IMR-90 (cell line): ENCODE measurements around the gene ZNF532. TPM values are rescaled to one million over a fixed set of nuclear protein-coding genes. Genes with fewer than 3 reads are reported as not detected.
A peak's percentile ranks its signal among the peaks of the same experiment; 100 is the strongest.

ENCODE experiments used
- ATAC-seq: fragments of 200-7000 bp; cut with Tn5 transposase; 2 replicates; pipeline ENCODE4 v1.9.1; 2020; ENCODE audit warnings: low read depth, mild to moderate bottlenecking, moderate library complexity
- BruUV-seq: library from RNA; stranded (reverse); fragments of 400-500 nt; replicated peaks from 2 replicates; lab custom pipeline; 2021; lab: Mats Ljungman, UMichigan
- CTCF ChIA-PET: fragments of 300-600 bp; formaldehyde crosslinking; extraction: SDS; loops from one replicate; lab custom pipeline; 2021; ENCODE audit warnings: antibody characterized with exemption; lab: Yijun Ruan, JAX
- POLR2A ChIA-PET: fragments of 300-600 bp; sonication (Branson Sonifier 250); formaldehyde crosslinking; loops from one replicate; lab custom pipeline; 2022; ENCODE audit warnings: antibody characterized with exemption; ENCODE audit not compliant: unreplicated experiment; lab: Charles Lee
- DNase-seq: peaks from one replicate; pipeline ENCODE4 v3.0.0; 2013
- H2AFZ ChIP-seq: replicated peaks from 2 replicates; pipeline ENCODE3; 2013; ENCODE audit warnings: low read length, mild to moderate bottlenecking; ENCODE audit not compliant: poor library complexity
- H2AK5ac ChIP-seq: 2 replicates; pipeline ENCODE4 v1.6.1; 2013; ENCODE audit warnings: low read depth, low read length, inconsistent platforms
- H2AK9ac ChIP-seq: replicated peaks from 2 replicates; pipeline ENCODE3; 2013; ENCODE audit warnings: mild to moderate bottlenecking, low read depth, low read length, moderate library complexity; ENCODE audit not compliant: poor library complexity
- H2BK120ac ChIP-seq: 2 replicates; pipeline ENCODE4 v1.6.1; 2013; ENCODE audit warnings: low read depth, low read length, inconsistent platforms
- H2BK15ac ChIP-seq: 3 replicates; pipeline ENCODE4 v1.6.1; 2013; ENCODE audit warnings: low read depth, low read length, inconsistent platforms
- H2BK20ac ChIP-seq: 2 replicates; pipeline ENCODE4 v1.6.1; 2013; ENCODE audit warnings: low read depth, mild to moderate bottlenecking, inconsistent platforms, low read length, moderate library complexity
- H2BK5ac ChIP-seq: 2 replicates; pipeline ENCODE4 v1.6.1; 2013; ENCODE audit warnings: mild to moderate bottlenecking, low read depth, low read length, inconsistent platforms; ENCODE audit not compliant: poor library complexity, severe bottlenecking
- H3K14ac ChIP-seq: replicated peaks from 2 replicates; pipeline ENCODE4 v1.6.1; 2013; ENCODE audit warnings: low read depth, low read length, inconsistent platforms
- H3K18ac ChIP-seq: 2 replicates; pipeline ENCODE4 v1.6.1; 2013; ENCODE audit warnings: low read depth, low read length, control low read depth
- H3K23ac ChIP-seq: 2 replicates; pipeline ENCODE4 v1.6.1; 2013; ENCODE audit warnings: low read depth, low read length, inconsistent platforms
- H3K27ac ChIP-seq: 2 replicates; pipeline ENCODE4 v1.5.1; 2013; ENCODE audit warnings: mild to moderate bottlenecking, control low read depth, low read length; ENCODE audit not compliant: insufficient read depth
- H3K27me3 ChIP-seq: 2 replicates; pipeline ENCODE4 v1.6.1; 2013; ENCODE audit warnings: low read length; ENCODE audit not compliant: control insufficient read depth, insufficient read depth
- H3K36me3 ChIP-seq: 2 replicates; pipeline ENCODE4 v1.6.1; 2013; ENCODE audit warnings: low read length, mixed read lengths; ENCODE audit not compliant: control insufficient read depth, insufficient read depth
- H3K4ac ChIP-seq: 2 replicates; pipeline ENCODE4 v1.6.1; 2013; ENCODE audit warnings: low read depth, low read length, inconsistent platforms
- H3K4me1 ChIP-seq: 2 replicates; pipeline ENCODE4 v1.6.1; 2013; ENCODE audit warnings: low read length, mixed read lengths; ENCODE audit not compliant: control insufficient read depth, insufficient read depth
- H3K4me2 ChIP-seq: 2 replicates; pipeline ENCODE4 v1.6.1; 2013; ENCODE audit warnings: low read depth, mild to moderate bottlenecking, control low read depth, low read length, moderate library complexity
- H3K4me3 ChIP-seq: 2 replicates; pipeline ENCODE4 v1.5.1; 2013; ENCODE audit warnings: low read depth, mild to moderate bottlenecking, control low read depth, low read length, moderate library complexity; ENCODE audit not compliant: insufficient read depth
- H3K56ac ChIP-seq: 2 replicates; pipeline ENCODE4 v1.6.1; 2013; ENCODE audit warnings: low read length, inconsistent platforms; ENCODE audit not compliant: insufficient read depth; ENCODE audit errors: extremely low read depth
- H3K79me1 ChIP-seq, 2 experiments: 2 replicates each; pipeline ENCODE4 v1.6.1; 2013; ENCODE audit warnings: low read length in 2 of 2, inconsistent platforms in 1 of 2, low read depth in 1 of 2
- H3K9ac ChIP-seq: 2 replicates; pipeline ENCODE4 v1.6.1; 2013; ENCODE audit warnings: low read depth, low read length, control low read depth
- H3K9me1 ChIP-seq: 2 replicates; pipeline ENCODE4 v1.6.1; 2013; ENCODE audit warnings: low read length, inconsistent platforms; ENCODE audit not compliant: insufficient read depth
- H3K9me3 ChIP-seq: 2 replicates; pipeline ENCODE4 v1.6.1; 2013; ENCODE audit warnings: low read length; ENCODE audit not compliant: control insufficient read depth, insufficient read depth
- H4K20me1 ChIP-seq: 2 replicates; pipeline ENCODE4 v1.6.1; 2013; ENCODE audit warnings: low read length, inconsistent platforms; ENCODE audit not compliant: insufficient read depth
- H4K5ac ChIP-seq: 2 replicates; pipeline ENCODE4 v1.6.1; 2013; ENCODE audit warnings: mild to moderate bottlenecking, low read depth, low read length, control low read depth
- H4K8ac ChIP-seq, 2 experiments: 2 replicates each; pipeline ENCODE4 v1.6.1; 2013; ENCODE audit warnings: low read depth in 2 of 2, low read length in 2 of 2, control low read depth in 1 of 2, inconsistent platforms in 1 of 2
- H4K91ac ChIP-seq: 2 replicates; pipeline ENCODE4 v1.6.1; 2013; ENCODE audit warnings: low read depth, low read length, inconsistent platforms; ENCODE audit not compliant: insufficient read depth
- MAZ ChIP-seq: IDR thresholded peaks from 2 replicates; pipeline ENCODE4 v1.6.1; 2012; ENCODE audit warnings: low read depth, mild to moderate bottlenecking, low read length, improper control_type of control experiment, moderate library complexity, borderline replicate concordance
- WGBS, 2 experiments: methylation state at CpG; one replicate each; pipeline versions ENCODE4 v1.1.5 to v1.1.7; 2013; ENCODE audit warnings: missing lambda C conversion rate in 2 of 2; ENCODE audit not compliant: insufficient read length in 1 of 2; ENCODE audit errors: extremely low coverage in 2 of 2; 5-methylcytosine and 5-hydroxymethylcytosine counted together
- dilution Hi-C: fragments of 300-500 bp; cut with HindIII; formaldehyde crosslinking; loops from one replicate; pipeline ENCODE4 v1.14.3; 2018; ENCODE audit warnings: low sequenced_read_pairs; ENCODE audit not compliant: unreplicated experiment
- in situ Hi-C: fragments of 300-500 bp; cut with MboI; formaldehyde crosslinking; loops from 3 replicates; pipeline ENCODE4 v1.14.3; 2019; ENCODE audit warnings: low sequenced_read_pairs, inconsistent platforms, mixed read lengths
- intact Hi-C: fragments of 100-400 bp; cut with micrococcal nuclease; formaldehyde crosslinking; loops from 2 replicates; pipeline ENCODE4 v1.10.0; 2022
- polyA plus RNA-seq, 3 experiments: library from polyadenylated mRNA; depleted of rRNA; stranded (reverse); fragments of >200 nt; gene quantifications; 2 replicates each; pipeline ENCODE4 v1.2.3, GENCODE V29; 2012; ENCODE audit warnings: low replicate concordance in 1 of 3
- total RNA-seq: library from RNA; depleted of rRNA; stranded (reverse); fragments of >200 nt; gene quantifications from 2 replicates; pipeline ENCODE4 v1.2.3, GENCODE V29; 2012

Gene ZNF532
- total and polyA plus RNA-seq, 2 of the 4 experiments (the other 2 are of a cell fraction), result 29.9 to 45.8 TPM

DNA sequence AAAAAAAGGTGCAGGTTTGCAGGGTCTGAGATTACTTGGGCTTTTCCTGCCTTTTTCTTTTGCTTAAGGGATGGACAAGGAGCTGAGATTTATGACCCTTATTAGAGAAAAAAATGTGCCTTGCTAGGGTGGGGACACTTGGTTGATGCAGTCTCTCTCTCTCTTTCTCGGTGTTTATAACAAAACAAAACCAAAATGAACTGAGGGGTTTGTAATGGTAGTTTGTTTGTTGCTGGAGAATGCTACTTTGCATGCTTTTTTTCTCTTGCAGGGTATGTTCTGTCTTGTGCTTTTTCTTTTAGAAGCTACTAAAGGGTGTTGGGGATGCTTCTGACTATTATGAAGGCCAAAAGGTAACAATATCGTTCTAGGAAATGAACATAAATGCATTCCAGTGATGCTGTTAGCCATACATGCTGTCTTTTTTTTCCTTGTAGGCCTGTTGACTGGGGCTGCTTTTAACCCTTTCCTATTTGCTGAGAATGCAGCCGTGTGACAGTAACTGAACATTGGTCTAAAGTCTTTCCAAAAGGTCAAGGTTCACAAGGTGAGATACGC, 435 bp downstream of the ZNF532 start:
- peak overlapping the region; percentile 100 for H4K91ac ChIP-seq
- H4K20me1 ChIP-seq, result no peaks in the 10 kb centered on the region
- dilution Hi-C loops (no loop called here), in situ Hi-C loops (no loop called here), intact Hi-C loops (loop anchor here (2.0 to 5.0 kb wide), 2 partner anchors 76 to 202 kb away; no protein-coding TSS in a partner anchor)
- peak overlapping the region; percentile 85 for H2BK20ac ChIP-seq
- peak overlapping the region; percentile 39; the same call in 1 of the 2 replicates for H3K4me3 ChIP-seq
- H3K9me1 ChIP-seq, result peaks cover 11% of the 10 kb centered on the region
- BruUV-seq, result no TSS peak
- CTCF ChIA-PET, result interaction anchor here (0.5 kb wide), 1 partner anchor 41 kb away, joined by 5 read pairs; no protein-coding TSS in a partner anchor
- H3K23ac ChIP-seq, result peak overlapping the region; percentile 99
- H3K36me3 ChIP-seq, result peaks cover 14% of the 10 kb centered on the region
- peak overlapping the region; percentile 98 for H3K27ac ChIP-seq
- H3K9me3 ChIP-seq, result peaks cover 2% of the 10 kb centered on the region; the same call in 1 of the 2 replicates
- peak overlapping the region; percentile 63; the same call in 2 of the 3 replicates for H2BK15ac ChIP-seq
- peak overlapping the region; percentile 99 for H3K4ac ChIP-seq
- peaks cover 53 to 70% of the 10 kb centered on the region in 2 experiments for H3K79me1 ChIP-seq
- peak overlapping the region; percentile 82 for H3K18ac ChIP-seq
- H2BK5ac ChIP-seq, result peak overlapping the region; percentile 98
- peak overlapping the region; percentile 94 for H3K9ac ChIP-seq
- peaks cover 32% of the 10 kb centered on the region for H3K4me1 ChIP-seq
- peak overlapping the region; percentile 80 for H2AFZ ChIP-seq
- H2AK9ac ChIP-seq, result peak overlapping the region; percentile 82
- peak overlapping the region; percentile 85 for H4K5ac ChIP-seq
- DNase-seq (no peak), ATAC-seq (no peak)
- no peaks in the 10 kb centered on the region for H3K27me3 ChIP-seq
- peak overlapping the region; percentile 97 for H2BK120ac ChIP-seq
- H4K8ac ChIP-seq, result peak overlapping the region; percentile 67 to 97
- peak overlapping the region; percentile 75 for H3K4me2 ChIP-seq
- peak overlapping the region; percentile 97 for H3K56ac ChIP-seq
- 33% methylated on average over 2 of the region's 4 CpGs; no CpG with 5 or more reads in 1 of the 2 experiments for WGBS, 2 experiments
- no peak for TF ChIP-seq MAZ
- POLR2A ChIA-PET, result no interaction called here
- H3K14ac ChIP-seq, result peak overlapping the region; percentile 99
- H2AK5ac ChIP-seq, result peak overlapping the region; percentile 100; the same call in 1 of the 2 replicates
